Common myeloid progenitor, CD34-positive (primary cell): ENCODE data around the gene TMEM240. TPM values are rescaled to one million over a fixed set of nuclear protein-coding genes. Genes with fewer than 3 reads are reported as not detected.

Experiments used
- CTCF ChIA-PET: fragments of 350-600 bp; sonication (Branson Sonifier 250); formaldehyde crosslinking; loops from one replicate; lab custom pipeline; 2021; ENCODE audit warnings: antibody characterized with exemption; lab: Charles Lee
- POLR2A ChIA-PET: fragments of 350-600 bp; sonication (Branson Sonifier 250); formaldehyde crosslinking; loops from one replicate; lab custom pipeline; 2021; ENCODE audit warnings: antibody characterized with exemption; lab: Charles Lee
- DNase-seq, 3 donors: peaks; one replicate each; pipeline versions ENCODE4 v3.0.0 to v3.0.0-alpha.2; 2013
- H3K27ac ChIP-seq, 2 experiments: 1 replicate in 1 of 2; 2 replicates in 1 of 2; pipeline ENCODE4 v1.7.0; 2013; ENCODE audit warnings: inconsistent platforms in 2 of 2, low read length in 2 of 2, mild to moderate bottlenecking in 2 of 2, low read depth in 1 of 2, moderate library complexity in 1 of 2; ENCODE audit not compliant: severe bottlenecking in 2 of 2, insufficient read depth in 1 of 2, poor library complexity in 1 of 2
- H3K27me3 ChIP-seq, 5 experiments: replicated peaks in 2 of 5; 1 replicate in 3 of 5; 2 replicates in 2 of 5; pipeline versions ENCODE4 v1.6.1 to v1.7.0; 2013; ENCODE audit warnings: low read length in 4 of 5, mild to moderate bottlenecking in 2 of 5, moderate library complexity in 2 of 5, inconsistent platforms in 1 of 5; ENCODE audit not compliant: insufficient read depth in 5 of 5, control insufficient read depth in 4 of 5
- H3K36me3 ChIP-seq, 4 experiments: 1 replicate in 2 of 4; 2 replicates in 2 of 4; pipeline versions ENCODE4 v1.6.1 to v1.7.0; 2013; ENCODE audit warnings: low read length in 3 of 4, control low read depth in 1 of 4, mild to moderate bottlenecking in 1 of 4; ENCODE audit not compliant: control insufficient read depth in 4 of 4, insufficient read depth in 4 of 4
- H3K4me1 ChIP-seq, 4 experiments: 1 replicate in 3 of 4; 2 replicates in 1 of 4; pipeline versions ENCODE4 v1.6.1 to v1.7.1; 2013; ENCODE audit warnings: low read length in 3 of 4, mild to moderate bottlenecking in 3 of 4, control low read depth in 1 of 4, inconsistent platforms in 1 of 4, moderate library complexity in 1 of 4; ENCODE audit not compliant: control insufficient read depth in 4 of 4, insufficient read depth in 4 of 4; ENCODE audit errors: control extremely low read depth in 1 of 4
- H3K4me3 ChIP-seq, 7 experiments: 1 replicate in 4 of 7; 2 replicates in 3 of 7; pipeline versions ENCODE4 v1.5.1 to v1.7.0; 2013; ENCODE audit warnings: mild to moderate bottlenecking in 7 of 7, low read length in 6 of 7, moderate library complexity in 6 of 7, inconsistent platforms in 2 of 7, low read depth in 2 of 7, control low read depth in 1 of 7; ENCODE audit not compliant: insufficient read depth in 4 of 7, control insufficient read depth in 1 of 7; ENCODE audit errors: extremely low read depth in 1 of 7
- H3K9me3 ChIP-seq, 5 experiments: 1 replicate in 4 of 5; 2 replicates in 1 of 5; pipeline versions ENCODE4 v1.6.1 to v1.7.1; 2013; ENCODE audit warnings: low read length in 4 of 5, mild to moderate bottlenecking in 2 of 5, inconsistent platforms in 1 of 5, low read depth in 1 of 5, moderate library complexity in 1 of 5; ENCODE audit not compliant: control insufficient read depth in 4 of 5, insufficient read depth in 2 of 5; ENCODE audit errors: control extremely low read depth in 1 of 5
- WGBS: methylation state at CpG from one replicate; pipeline ENCODE4 v1.1.5; 2013; ENCODE audit not compliant: insufficient coverage; 5-methylcytosine and 5-hydroxymethylcytosine counted together
- polyA plus RNA-seq: library from polyadenylated mRNA; unstranded; fragments of 120-200 nt; gene quantifications from one replicate; pipeline ENCODE4 v1.2.1, GENCODE V29; 2013

Gene TMEM240
- polyA plus RNA-seq: 0.92 TPM

DNA sequence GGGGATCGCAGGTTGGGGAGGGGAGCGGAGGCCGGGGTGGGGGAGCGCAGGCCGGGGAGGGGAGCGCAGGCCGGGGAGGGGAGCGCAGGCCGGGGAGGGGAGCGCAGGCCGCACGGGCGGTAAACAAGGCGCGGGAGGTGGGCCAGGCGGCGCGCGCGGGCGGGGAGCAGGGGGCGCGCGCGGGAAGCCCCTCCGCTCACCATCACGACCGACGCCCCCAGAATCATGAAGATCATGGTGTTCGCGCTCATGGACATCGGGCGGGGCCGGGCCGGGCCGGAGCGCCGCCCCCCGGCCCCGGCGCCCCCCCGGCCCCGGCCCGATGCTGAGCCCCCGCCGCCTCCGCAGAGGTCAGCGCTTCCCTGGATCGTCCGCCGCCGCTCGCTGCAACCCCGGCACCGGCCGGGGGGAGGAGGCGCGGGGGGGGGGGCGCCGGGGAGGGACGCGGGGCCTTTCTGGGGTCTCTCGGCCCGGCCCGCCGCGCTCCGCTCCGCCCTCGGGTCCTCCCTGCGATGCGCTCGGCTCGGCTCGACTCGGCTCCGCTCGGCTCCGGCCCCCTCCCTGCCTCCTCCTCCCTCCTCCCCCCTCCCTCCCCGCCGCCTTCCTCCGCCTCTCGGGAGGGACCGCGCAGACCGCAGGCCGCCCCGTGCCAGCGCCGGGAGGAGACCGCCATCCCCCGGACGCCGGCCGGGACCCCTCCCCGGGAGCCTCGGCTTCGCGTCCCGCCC, at the start of gene TMEM240:
Gene TMEM240, minus strand, starts transcription at position 535 of the 728 bp plus-strand sequence. Its CDS starts 278 bp downstream, at position 257.
- ChIA-PET POLR2A (no interaction called here), CTCF (interaction anchor here (1.5 kb wide), 1 partner anchor 10 kb away, joined by 3 read pairs; no protein-coding TSS in a partner anchor)
- DNase-seq: peak; percentile 57 to 77 (median 69)
- peak within 1 kb of the TSS in 4 of 7 experiments; percentile 28 to 64 (median 44) for H3K4me3 ChIP-seq
- peaks cover 0 to 36% (median 21%) of the 10 kb centered on the region in 4 experiments for H3K36me3 ChIP-seq
- H3K9me3 ChIP-seq: no peaks in the 10 kb centered on the region
- H3K27me3 ChIP-seq: peaks cover 0 to 6% (median 0%) of the 10 kb centered on the region in 5 experiments
- H3K27ac ChIP-seq: no peak within 1 kb of the TSS
- under 1% methylated on average over 63 of the region's 100 CpGs for WGBS
- H3K4me1 ChIP-seq: peaks cover 0 to 11% (median 4%) of the 10 kb centered on the region in 4 experiments

DNA sequence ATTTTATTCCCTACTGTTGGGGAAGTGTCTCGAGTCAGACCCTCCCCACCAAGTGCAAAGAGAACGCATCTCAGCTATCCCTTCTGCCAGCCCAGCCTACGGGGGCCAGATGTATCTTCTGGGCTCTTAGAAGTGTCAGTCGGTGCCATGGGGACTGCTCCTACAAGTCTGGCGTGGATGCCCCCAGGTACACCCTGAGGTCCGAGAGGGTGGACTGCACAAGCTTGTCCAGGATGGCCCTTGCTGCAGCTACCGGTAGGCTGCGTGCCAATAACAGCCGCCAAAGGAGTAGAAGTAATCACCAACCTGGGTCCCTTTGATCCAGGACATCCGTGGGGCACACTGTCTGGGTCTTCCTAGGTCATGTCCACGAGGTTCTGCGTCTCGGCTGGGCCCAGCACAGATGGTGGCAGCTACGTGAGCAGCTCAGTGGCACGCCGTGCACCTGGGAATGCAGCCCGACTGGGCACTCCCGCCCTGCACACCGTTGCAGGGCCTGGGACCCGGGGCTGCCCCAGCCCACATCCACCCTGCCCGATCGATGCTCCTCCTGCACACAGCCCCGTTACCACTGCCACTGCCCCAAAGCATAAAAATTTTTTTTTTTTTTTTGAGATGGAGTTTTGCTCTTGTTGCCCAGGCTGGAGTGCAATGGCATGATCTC, 43.1 kb upstream of the TMEM240 start:
- H3K27me3 ChIP-seq: peaks cover 2 to 35% (median 14%) of the 10 kb centered on the region in 5 experiments
- no peak overlapping the region for H3K27ac ChIP-seq
- CTCF ChIA-PET: no interaction called here
- no peaks in the 10 kb centered on the region for H3K36me3 ChIP-seq
- no peak overlapping the region for H3K4me3 ChIP-seq
- no peaks in the 10 kb centered on the region for H3K4me1 ChIP-seq
- POLR2A ChIA-PET: interaction anchor here (0.6 kb wide), 1 partner anchor 74 kb away, joined by 3 read pairs; no protein-coding TSS in a partner anchor
- WGBS: 88% methylated on average over 20 of the region's 23 CpGs
- no peak for DNase-seq
- H3K9me3 ChIP-seq: no peaks in the 10 kb centered on the region

DNA sequence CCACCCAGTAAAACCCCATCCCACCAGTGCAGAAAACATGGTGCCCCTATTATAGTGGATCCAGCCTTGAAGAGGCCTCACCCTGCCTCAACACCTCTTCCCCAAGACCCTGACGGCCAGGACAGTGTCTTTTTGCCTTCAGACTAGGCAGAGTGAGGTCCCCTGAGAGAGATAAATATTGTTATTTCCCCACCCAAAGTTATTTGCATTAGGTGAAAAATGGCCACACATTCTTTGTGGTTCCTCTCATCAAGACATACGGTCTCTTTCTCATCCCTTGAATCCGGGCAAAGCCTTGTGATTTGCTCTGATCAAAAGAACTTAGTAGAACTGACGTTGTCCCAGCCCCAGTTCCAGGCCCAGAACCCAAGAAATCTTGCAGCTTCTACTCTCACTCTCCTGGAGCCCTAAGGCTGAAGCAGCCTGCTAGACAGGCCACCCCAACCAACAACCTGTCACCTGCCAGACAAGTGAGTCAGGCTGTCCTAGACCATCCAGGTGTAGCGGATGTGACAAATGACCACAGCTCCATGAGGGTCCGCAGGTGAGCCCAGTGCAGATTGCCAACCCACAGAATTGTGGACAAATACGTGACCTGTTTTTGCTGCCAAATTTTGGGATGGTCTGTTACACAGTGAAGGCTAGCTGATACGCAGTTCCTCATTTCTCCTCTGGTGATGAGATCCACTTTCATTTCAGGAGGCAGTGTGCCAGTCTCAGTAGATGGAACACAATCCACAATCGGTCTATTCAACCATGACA, 42.3 kb upstream of the TMEM240 start:
- Histone ChIP-seq H3K27me3 (peaks cover 2 to 39% (median 13%) of the 10 kb centered on the region in 5 experiments), H3K4me3 (no peak overlapping the region), H3K9me3 (no peaks in the 10 kb centered on the region), H3K4me1 (no peaks in the 10 kb centered on the region), H3K36me3 (no peaks in the 10 kb centered on the region), H3K27ac (no peak overlapping the region)
- 86% methylated on average over 8 of the region's 9 CpGs for WGBS
- ChIA-PET POLR2A (no interaction called here), CTCF (no interaction called here)
- no peak for DNase-seq

DNA sequence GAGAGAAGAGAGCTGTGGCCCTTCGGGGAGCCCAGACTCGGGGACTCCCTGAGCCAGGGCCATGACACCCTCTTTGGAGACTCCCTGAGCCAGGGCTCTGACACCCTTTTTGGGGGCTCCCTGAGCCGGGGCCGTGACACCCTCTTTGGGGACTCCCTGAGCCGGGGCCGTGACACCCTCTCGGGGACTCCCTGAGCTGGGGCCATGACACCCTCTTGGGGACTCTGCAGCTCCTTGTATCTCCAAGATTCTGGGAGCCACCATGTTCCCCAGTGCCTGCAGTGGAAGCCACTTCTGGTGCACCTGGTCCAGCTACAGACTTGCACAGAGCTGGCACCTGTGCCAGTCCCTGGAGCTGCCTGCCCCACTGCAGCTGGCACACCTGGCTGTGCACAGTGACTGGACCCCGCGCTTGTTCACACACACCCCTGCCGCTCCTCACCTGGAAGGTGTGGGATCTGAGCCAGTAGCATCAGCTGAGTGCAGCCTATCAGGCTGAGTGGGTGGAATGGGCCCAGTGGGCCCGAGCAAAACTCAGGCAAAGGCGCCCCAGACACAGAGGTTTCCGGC, 38.0 kb upstream of the TMEM240 start:
- Histone ChIP-seq H3K27ac (no peak overlapping the region), H3K9me3 (no peaks in the 10 kb centered on the region), H3K27me3 (peaks cover 2 to 26% (median 16%) of the 10 kb centered on the region in 5 experiments), H3K36me3 (no peaks in the 10 kb centered on the region), H3K4me1 (peaks cover 5 to 13% (median 9%) of the 10 kb centered on the region in 4 experiments), H3K4me3 (no peak overlapping the region)
- ChIA-PET CTCF (interaction anchor here (1.1 to 1.5 kb wide), 4 partner anchors 10 to 39 kb away, joined by 3 to 4 read pairs (median 3); no protein-coding TSS in a partner anchor), POLR2A (no interaction called here)
- no peak for DNase-seq
- WGBS: 89% methylated on average over 13 of the region's 13 CpGs

DNA sequence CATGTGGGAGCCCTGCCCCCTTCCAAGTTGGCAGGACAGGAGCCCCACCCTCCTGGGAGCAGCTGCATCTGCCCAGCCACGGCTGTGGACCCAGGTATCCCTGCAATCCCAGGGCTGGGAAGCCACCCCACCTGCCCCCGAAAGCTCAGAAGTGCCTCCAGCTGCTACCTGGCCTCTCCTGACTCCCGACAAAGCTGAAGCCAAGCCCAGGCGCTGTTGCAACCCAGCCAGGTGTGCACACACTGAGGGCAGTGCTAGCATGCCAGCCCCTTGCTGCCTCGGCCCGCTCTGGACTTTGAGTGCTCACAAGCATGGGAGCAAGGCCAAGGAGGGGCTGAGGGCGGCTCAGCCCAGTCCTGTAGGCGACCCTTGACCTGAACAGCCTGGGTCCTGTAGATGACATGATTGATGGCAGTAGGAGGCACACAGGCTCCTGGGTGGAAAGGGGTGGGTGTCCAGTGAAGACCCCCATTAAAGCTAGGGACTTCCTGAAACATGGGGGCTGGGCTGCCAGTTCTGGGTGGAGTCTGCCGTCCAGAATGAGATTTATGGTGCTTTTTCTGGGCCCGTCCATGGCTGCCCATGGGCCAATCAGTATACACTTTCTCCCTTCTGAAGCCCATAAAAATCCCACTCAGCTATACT, 37.1 kb upstream of the TMEM240 start:
- CTCF ChIA-PET: interaction anchor here (1.1 to 1.5 kb wide), 3 partner anchors 13 to 40 kb away, joined by 3 to 4 read pairs (median 3); no protein-coding TSS in a partner anchor
- 84% methylated on average over 9 of the region's 10 CpGs for WGBS

More for the DNA sequence above, 37.1 kb upstream of the TMEM240 start:
- Histone ChIP-seq H3K9me3 (no peaks in the 10 kb centered on the region), H3K36me3 (no peaks in the 10 kb centered on the region), H3K4me3 (no peak overlapping the region), H3K27ac (no peak overlapping the region), H3K27me3 (peaks cover 2 to 18% (median 9%) of the 10 kb centered on the region in 5 experiments), H3K4me1 (peaks cover 5 to 20% (median 17%) of the 10 kb centered on the region in 4 experiments)
- POLR2A ChIA-PET: no interaction called here
- DNase-seq: no peak
